Endodermal cell (in vitro differentiated cells): ENCODE data around the gene GNG12. TPM values are rescaled to one million over a fixed set of nuclear protein-coding genes. Genes with fewer than 3 reads are reported as not detected.

Source experiments
- DNase-seq: peaks from one replicate; pipeline ENCODE4 v3.0.0-alpha.2; 2017
- H3K27ac ChIP-seq: 2 replicates; pipeline ENCODE4 v1.5.1; 2013; ENCODE audit warnings: mild to moderate bottlenecking, low read depth, low read length, moderate library complexity
- H3K27me3 ChIP-seq: 2 replicates; pipeline ENCODE4 v1.6.1; 2013; ENCODE audit warnings: mild to moderate bottlenecking, low read length, moderate library complexity; ENCODE audit not compliant: insufficient read depth, control insufficient read depth, poor library complexity, severe bottlenecking
- H3K36me3 ChIP-seq: 2 replicates; pipeline ENCODE4 v1.7.0; 2013; ENCODE audit warnings: mild to moderate bottlenecking, low read length, moderate library complexity; ENCODE audit not compliant: control insufficient read depth, insufficient read depth
- H3K4me1 ChIP-seq: one replicate; pipeline ENCODE4 v1.7.0; 2013; ENCODE audit warnings: low read length; ENCODE audit not compliant: control insufficient read depth, insufficient read depth
- H3K4me3 ChIP-seq: 2 replicates; pipeline ENCODE4 v1.5.1; 2013; ENCODE audit warnings: mild to moderate bottlenecking, low read length, moderate library complexity
- H3K9ac ChIP-seq: 2 replicates; pipeline ENCODE4 v1.6.1; 2013; ENCODE audit warnings: mild to moderate bottlenecking, low read length, moderate library complexity; ENCODE audit not compliant: poor library complexity, severe bottlenecking; ENCODE audit errors: extremely low read depth
- H3K9me3 ChIP-seq: 2 replicates; pipeline ENCODE4 v1.6.1; 2013; ENCODE audit warnings: mild to moderate bottlenecking, low read length, moderate library complexity; ENCODE audit not compliant: control insufficient read depth
- H3K27ac Mint-ChIP-seq: 2 replicates; pipeline ENCODE4 v1.8.0; 2020; ENCODE audit warnings: mixed read lengths
- H3K27me3 Mint-ChIP-seq: 2 replicates; pipeline ENCODE4 v1.8.0; 2021; ENCODE audit warnings: mild to moderate bottlenecking, mixed read lengths; ENCODE audit not compliant: insufficient read depth
- H3K36me3 Mint-ChIP-seq: 2 replicates; pipeline ENCODE4 v1.8.0; 2020; ENCODE audit warnings: low read depth, mixed read lengths
- H3K4me1 Mint-ChIP-seq: 2 replicates; pipeline ENCODE4 v1.8.0; 2020; ENCODE audit warnings: mixed read lengths
- H3K4me3 Mint-ChIP-seq: 2 replicates; pipeline ENCODE4 v1.8.0; 2020; ENCODE audit warnings: mild to moderate bottlenecking, moderate library complexity, mixed read lengths
- H3K9me3 Mint-ChIP-seq: 2 replicates; pipeline ENCODE4 v1.8.0; 2020; ENCODE audit warnings: mild to moderate bottlenecking, mixed read lengths
- CTCF ChIP-seq: fragments of 200-600 bp; sonication (generic); conservative IDR thresholded peaks from 2 replicates; pipeline ENCODE4 v1.5.0; 2021; ENCODE audit warnings: antibody characterized with exemption, mild to moderate bottlenecking
- WGBS, 2 experiments: methylation state at CpG; one replicate each; pipeline versions ENCODE4 v1.1.5 to v1.1.7; 2013; ENCODE audit warnings: missing lambda C conversion rate in 2 of 2, mixed read lengths in 1 of 2; ENCODE audit not compliant: insufficient coverage in 1 of 2, insufficient read length in 1 of 2; 5-methylcytosine and 5-hydroxymethylcytosine counted together
- total RNA-seq, 2 donors: library from RNA; stranded (reverse); fragmentation: NEBNext Ultra II Directional in 1 of 2; extraction: Animal tissue kit (Norgen Biotek cat#: 25700) in 1 of 2; gene quantifications; 2 replicates in 1 of 2; 3 replicates in 1 of 2; pipeline ENCODE4 v1.2.1, GENCODE V29; 2021

GNG12 gene
- total RNA-seq, 2 donors from 2014 or later: 7.7 to 9.2 TPM

GRCh38 chr1:67715819-67716218 lies 117.4 kb downstream of the GNG12 start:
- no peak overlapping the region for H3K27ac Mint-ChIP-seq

GRCh38 chr1:67713057-67713846 lies 120.0 kb downstream of the GNG12 start:
- Mint-ChIP-seq H3K27me3 (no peaks in the 10 kb centered on the region), H3K4me1 (peaks cover 54% of the 10 kb centered on the region), H3K36me3 (no peaks in the 10 kb centered on the region), H3K4me3 (no peak overlapping the region), H3K27ac (no peak overlapping the region), H3K9me3 (no peaks in the 10 kb centered on the region)
- no peaks in the 10 kb centered on the region for H3K36me3 ChIP-seq
- no peak for TF ChIP-seq CTCF
- H3K4me1 ChIP-seq: peaks cover 44% of the 10 kb centered on the region
- no peaks in the 10 kb centered on the region for H3K27me3 ChIP-seq
- H3K4me3 ChIP-seq: no peak overlapping the region
- H3K27ac ChIP-seq: no peak overlapping the region
- no peak overlapping the region for H3K9ac ChIP-seq
- no peaks in the 10 kb centered on the region for H3K9me3 ChIP-seq
- DNase-seq: no peak
- WGBS, 2 experiments: 81 to 90% methylated on average over 3 to 6 of the region's 6 CpGs

More at GRCh38 chr1:67715819-67716218, 117.4 kb downstream of the GNG12 start:
- WGBS, 2 experiments: 84 to 100% methylated on average over 1 to 2 of the region's 2 CpGs
- H3K9ac ChIP-seq: no peak overlapping the region
- no peaks in the 10 kb centered on the region for H3K36me3 ChIP-seq
- no peaks in the 10 kb centered on the region for H3K9me3 ChIP-seq
- H3K4me1 Mint-ChIP-seq: peaks cover 53% of the 10 kb centered on the region
- no peak overlapping the region for H3K27ac ChIP-seq
- H3K36me3 Mint-ChIP-seq: no peaks in the 10 kb centered on the region
- H3K9me3 Mint-ChIP-seq: no peaks in the 10 kb centered on the region
- H3K4me3 Mint-ChIP-seq: no peak overlapping the region
- H3K27me3 ChIP-seq: no peaks in the 10 kb centered on the region
- H3K4me3 ChIP-seq: no peak overlapping the region
- DNase-seq: no peak
- peaks cover 48% of the 10 kb centered on the region for H3K4me1 ChIP-seq
- no peaks in the 10 kb centered on the region for H3K27me3 Mint-ChIP-seq
- no peak for TF ChIP-seq CTCF

GRCh38 chr1:67711855-67712212 lies 121.4 kb downstream of the GNG12 start:
- H3K4me3 ChIP-seq: peak overlapping the region; percentile 27
- no peaks in the 10 kb centered on the region for H3K36me3 ChIP-seq
- H3K27ac ChIP-seq: no peak overlapping the region
- peaks cover 53% of the 10 kb centered on the region for H3K4me1 Mint-ChIP-seq
- no peak overlapping the region for H3K4me3 Mint-ChIP-seq
- no peaks in the 10 kb centered on the region for H3K27me3 ChIP-seq
- no peak for TF ChIP-seq CTCF
- H3K36me3 Mint-ChIP-seq: no peaks in the 10 kb centered on the region
- DNase-seq: no peak
- H3K9me3 ChIP-seq: no peaks in the 10 kb centered on the region
- H3K27me3 Mint-ChIP-seq: no peaks in the 10 kb centered on the region
- H3K9ac ChIP-seq: no peak overlapping the region
- no peak overlapping the region for H3K27ac Mint-ChIP-seq
- 81% methylated on average over 2 of the region's 2 CpGs for WGBS, 2 experiments
- no peaks in the 10 kb centered on the region for H3K9me3 Mint-ChIP-seq
- H3K4me1 ChIP-seq: peaks cover 42% of the 10 kb centered on the region
